GM18498 (cell line): Measurements from ENCODE around the gene SERINC4.

ENCODE experiments used
- ATAC-seq: cut with Tn5 transposase; IDR thresholded peaks from one replicate; pipeline ENCODE4 v1.9.1; 2021; ENCODE audit warnings: mild to moderate bottlenecking, moderate library complexity; ENCODE audit not compliant: unreplicated experiment

The SERINC4 gene

DNA sequence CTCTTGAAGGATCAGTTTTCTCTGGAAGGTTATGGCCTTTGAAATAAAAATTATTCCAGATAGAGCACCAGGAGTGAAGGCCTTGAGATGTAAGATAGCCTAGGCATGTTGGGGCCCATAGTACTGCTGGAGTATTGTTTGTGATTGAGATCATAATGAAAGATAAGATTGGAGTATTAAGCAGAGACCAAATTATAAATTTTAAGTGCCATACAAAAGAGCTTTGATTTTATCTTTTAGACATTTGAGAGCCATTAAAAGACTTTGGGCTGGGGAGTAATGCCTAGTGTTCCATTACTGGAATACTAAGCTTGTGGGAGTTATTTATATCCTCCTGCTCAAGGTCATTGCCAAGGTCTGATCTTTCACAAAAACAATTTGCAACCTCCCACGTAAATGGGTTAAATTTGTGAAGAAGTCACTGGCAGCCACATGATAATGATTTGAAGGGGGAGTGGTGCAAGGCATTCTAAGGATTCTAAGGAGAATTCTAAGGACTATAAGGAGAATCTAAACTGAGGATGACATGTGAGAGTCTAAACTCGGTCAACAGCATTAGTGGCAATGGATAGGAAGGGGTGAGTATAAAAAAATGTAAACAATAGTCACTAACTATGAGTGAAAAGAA is 36.1 kb downstream of the SERINC4 start:
- ATAC-seq = no peak

DNA sequence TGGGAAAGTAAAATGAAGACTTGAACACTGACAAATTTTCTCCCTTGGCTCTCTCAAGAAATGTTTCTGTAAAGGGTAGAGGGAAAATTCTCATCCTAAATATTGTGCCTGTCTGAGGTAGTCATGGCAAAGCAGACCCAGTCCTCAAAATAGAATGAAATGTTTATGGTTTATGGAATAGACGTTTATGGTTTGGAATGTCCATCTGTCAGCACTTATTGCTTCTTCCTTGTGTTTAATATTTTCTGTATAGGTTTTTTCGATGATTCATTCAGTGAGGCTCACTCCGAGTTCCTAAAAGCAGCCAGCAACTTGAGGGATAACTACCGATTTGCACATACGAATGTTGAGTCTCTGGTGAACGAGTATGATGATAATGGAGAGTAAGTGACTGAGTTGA is 37.2 kb downstream of the SERINC4 start:
- no peak for ATAC-seq

DNA sequence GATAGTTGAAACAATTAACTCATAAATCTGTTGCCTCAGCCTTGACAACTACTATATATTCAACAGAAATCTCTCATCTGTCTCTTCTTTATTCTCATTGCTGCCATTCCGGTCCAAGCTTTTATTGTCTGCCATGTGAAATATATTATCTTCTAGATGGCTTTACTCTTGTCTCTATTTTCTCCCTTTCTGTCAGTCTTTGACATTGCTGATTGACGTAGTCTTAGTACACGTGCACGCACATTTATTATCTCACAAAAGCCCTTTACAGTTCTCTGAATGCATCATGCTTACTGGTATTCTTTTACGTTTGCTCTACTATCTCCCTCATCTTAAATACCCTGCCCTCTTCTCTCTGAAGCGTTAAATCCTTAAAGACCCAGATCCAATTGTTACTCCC is 48.1 kb downstream of the SERINC4 start:
- ATAC-seq = no peak

DNA sequence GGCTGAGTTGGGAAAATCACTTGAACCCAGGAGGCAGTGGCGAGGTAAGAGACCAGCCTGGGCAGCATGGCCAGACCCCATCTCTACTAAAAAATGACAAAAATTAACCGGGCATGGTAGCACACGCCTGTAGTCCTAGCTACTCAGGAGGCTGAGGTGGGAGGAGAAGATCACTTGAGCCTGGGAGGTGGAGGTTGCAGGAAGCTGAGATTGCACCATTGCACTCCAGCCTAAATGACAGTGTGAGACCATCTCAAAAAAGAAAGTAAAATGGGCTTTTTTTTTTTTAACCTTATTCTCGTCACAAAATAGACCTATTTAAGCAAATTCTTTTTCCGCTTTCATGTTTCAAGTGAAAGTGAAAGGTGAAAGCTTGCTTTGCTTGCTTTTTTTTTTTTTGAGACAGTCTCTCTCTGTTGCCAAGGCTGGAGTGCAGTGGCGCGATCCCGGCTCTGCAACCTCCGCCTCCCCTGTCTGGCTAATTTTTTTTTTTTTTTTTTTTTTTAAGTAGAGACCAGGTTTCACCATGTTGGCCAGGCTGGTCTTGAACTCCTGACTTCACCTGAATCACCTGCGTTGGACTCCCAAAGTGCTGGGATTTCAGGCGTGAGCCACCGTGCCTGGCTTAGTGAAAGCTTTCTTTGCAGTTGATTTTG is 50.2 kb downstream of the SERINC4 start:
- ATAC-seq = peak; percentile 41

DNA sequence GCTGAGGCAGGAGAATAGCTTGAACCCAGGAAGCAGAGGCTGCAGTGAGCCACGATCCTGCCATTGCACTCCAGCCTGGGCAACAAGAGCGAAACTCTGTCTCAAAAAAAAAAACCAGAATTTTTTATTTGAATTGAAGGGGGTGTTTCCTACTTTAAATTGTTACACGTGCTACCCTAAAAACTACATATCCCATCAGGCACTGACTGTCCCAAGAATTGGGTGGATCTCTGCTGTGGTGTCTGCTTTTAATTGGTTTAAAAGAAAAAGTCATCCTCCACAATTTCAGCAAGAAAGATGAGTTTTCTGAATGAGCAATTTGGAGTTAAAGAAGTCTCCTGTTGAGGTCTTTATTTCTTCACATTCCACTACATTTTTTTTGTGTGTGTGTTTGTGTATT is 51.6 kb downstream of the SERINC4 start:
- no peak for ATAC-seq

DNA sequence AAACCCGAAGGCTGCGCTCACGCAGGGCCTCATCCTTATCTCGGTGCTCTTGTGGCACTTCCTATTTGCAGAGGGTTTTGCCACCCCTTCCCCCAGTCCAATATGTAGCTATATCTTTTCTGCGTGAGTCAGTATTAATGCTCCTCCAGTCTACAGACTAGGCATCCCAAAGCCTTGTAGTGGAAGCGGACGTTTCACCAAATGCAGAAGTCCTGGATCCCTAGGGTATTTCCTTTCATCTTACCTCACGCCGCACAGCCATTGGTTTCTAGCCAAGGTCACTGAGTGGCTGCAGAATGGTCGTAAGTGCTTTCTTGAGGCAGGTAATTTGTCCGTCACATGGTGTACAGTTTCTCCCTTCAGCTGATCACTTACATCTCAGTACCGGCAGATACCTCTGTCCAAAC is 53.1 kb downstream of the SERINC4 start:
- peak; percentile 14 for ATAC-seq

DNA sequence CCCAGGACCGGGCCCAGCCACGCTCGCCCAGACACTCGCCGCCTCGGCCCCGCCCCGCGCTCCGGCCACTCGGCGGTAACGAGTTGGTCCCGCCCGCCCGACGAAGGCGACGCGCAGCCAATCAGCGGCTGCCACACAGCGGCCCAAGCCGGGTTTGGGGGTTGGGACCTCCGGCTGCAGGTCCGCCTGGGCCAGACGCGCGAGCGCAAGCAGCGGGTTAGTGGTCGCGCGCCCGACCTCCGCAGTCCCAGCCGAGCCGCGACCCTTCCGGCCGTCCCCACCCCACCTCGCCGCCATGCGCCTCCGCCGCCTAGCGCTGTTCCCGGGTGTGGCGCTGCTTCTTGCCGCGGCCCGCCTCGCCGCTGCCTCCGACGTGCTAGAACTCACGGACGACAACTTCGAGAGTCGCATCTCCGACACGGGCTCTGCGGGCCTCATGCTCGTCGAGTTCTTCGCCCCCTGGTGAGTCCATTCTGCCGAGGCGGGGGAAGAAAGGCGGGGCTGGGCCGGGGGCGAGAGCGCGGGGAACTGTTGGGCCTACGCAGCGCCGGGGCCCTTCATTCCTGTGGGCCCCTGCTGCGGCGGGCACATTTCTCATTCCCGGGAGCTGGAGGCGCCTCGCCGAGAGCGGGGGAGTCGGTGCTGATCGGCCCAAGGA is 53.6 kb downstream of the SERINC4 start, which contains the start of gene PDIA3:
TSS of gene PDIA3 (plus strand) at position 194 of the 658 bp plus-strand sequence. CDS start at position 296, 102 bp downstream.
- ATAC-seq = peak; percentile 81
